Measurements from ENCODE around the gene POMGNT2.

The POMGNT2 gene

GRCh38 chr3:43105596-43106292, at the start of gene POMGNT2:
Gene POMGNT2 (minus strand): TSS chr3:43106079. CDS start chr3:43081431, 24,648 bp downstream.
- H3K4me3 ChIP-seq (ENCODE audit: low read depth, low read length), result peak within 1 kb of the TSS; percentile 80
- no peak for TF ChIP-seq CTCF (IDR thresholded peaks at IDR 0.05; ENCODE audit: low read depth, low read length, missing control alignments)
- DNase-seq (ENCODE audit: low read depth), result peak; percentile 55
- in situ Hi-C loops (cut with HindIII; ENCODE audit: low sequenced_read_pairs), result no loop called here

- no peak for TF ChIP-seq CTCF (IDR thresholded peaks at IDR 0.05; ENCODE audit: low read depth, low read length, missing control alignments)
- DNase-seq (ENCODE audit: low read depth), result no peak
- in situ Hi-C loops (cut with HindIII; ENCODE audit: low sequenced_read_pairs), result no loop called here
- H3K4me3 ChIP-seq (ENCODE audit: low read depth, low read length), result no peak overlapping the region
These were observed 49.1 kb upstream of the POMGNT2 start for GRCh38 chr3:43154980-43155379.

- H3K4me3 ChIP-seq (ENCODE audit: low read depth, low read length), result no peak overlapping the region
- DNase-seq (ENCODE audit: low read depth), result no peak
- in situ Hi-C loops (cut with HindIII; ENCODE audit: low sequenced_read_pairs), result no loop called here
- TF ChIP-seq CTCF (IDR thresholded peaks at IDR 0.05; ENCODE audit: low read depth, low read length, missing control alignments), result peak; percentile 3
These were observed 47.6 kb upstream of the POMGNT2 start for GRCh38 chr3:43153216-43154083.

GRCh38 chr3:43152649-43153048, 46.8 kb upstream of the POMGNT2 start:
- DNase-seq (ENCODE audit: low read depth), result no peak
- no peak overlapping the region for H3K4me3 ChIP-seq (ENCODE audit: low read depth, low read length)
- in situ Hi-C loops (cut with HindIII; ENCODE audit: low sequenced_read_pairs), result no loop called here
- TF ChIP-seq CTCF (IDR thresholded peaks at IDR 0.05; ENCODE audit: low read depth, low read length, missing control alignments), result no peak

- no peak overlapping the region for H3K4me3 ChIP-seq (ENCODE audit: low read depth, low read length)
- in situ Hi-C loops (cut with HindIII; ENCODE audit: low sequenced_read_pairs), result no loop called here
- TF ChIP-seq CTCF (IDR thresholded peaks at IDR 0.05; ENCODE audit: low read depth, low read length, missing control alignments), result no peak
- DNase-seq (ENCODE audit: low read depth), result no peak
These were observed 42.2 kb upstream of the POMGNT2 start for GRCh38 chr3:43148033-43148432.

- no peak for TF ChIP-seq CTCF (IDR thresholded peaks at IDR 0.05; ENCODE audit: low read depth, low read length, missing control alignments)
- DNase-seq (ENCODE audit: low read depth), result no peak
- no peak overlapping the region for H3K4me3 ChIP-seq (ENCODE audit: low read depth, low read length)
- in situ Hi-C loops (cut with HindIII; ENCODE audit: low sequenced_read_pairs), result no loop called here
These were observed 40.7 kb upstream of the POMGNT2 start for GRCh38 chr3:43146599-43146998.
